ENCODE measurements around the gene TACC2.

TACC2 gene

DNA sequence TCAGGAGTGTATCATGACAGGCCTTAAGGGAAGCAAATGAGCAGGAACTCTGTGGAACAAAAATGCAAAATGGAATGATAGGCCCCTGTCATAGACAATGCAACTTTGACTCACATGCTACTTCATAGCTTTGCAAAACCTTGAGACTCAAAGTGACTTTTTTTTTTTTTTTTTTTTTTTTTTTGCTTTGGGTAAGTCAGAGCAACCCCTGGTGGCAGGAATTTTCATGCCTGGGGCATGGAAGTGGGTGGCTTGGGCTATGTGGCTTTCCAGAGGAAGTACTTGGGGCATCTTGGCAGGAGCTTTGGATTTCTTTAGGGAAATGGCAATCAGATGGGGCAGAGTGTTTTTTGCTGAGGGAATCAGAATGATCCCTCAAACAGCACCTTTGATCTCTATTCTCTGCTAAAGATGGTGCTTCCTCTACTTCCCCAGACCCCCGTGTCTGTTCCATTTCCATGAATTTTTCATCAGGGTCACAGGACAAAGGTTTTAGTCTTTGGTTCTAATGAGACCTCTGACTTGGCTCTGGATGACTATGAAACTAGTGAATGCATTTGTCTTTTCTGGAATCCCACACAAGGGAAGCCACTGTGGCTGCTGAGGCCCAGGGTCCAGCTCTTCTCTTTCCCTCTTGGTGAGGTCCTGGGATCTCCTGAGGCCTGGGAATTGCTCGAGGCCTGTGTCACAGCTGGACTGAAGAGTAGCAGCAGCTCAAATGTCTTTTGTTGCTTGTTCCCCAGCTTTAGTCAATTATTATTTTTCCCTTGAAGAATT is 62.8 kb downstream of the TACC2 start:
- TF ChIP-seq, protein P1, sequence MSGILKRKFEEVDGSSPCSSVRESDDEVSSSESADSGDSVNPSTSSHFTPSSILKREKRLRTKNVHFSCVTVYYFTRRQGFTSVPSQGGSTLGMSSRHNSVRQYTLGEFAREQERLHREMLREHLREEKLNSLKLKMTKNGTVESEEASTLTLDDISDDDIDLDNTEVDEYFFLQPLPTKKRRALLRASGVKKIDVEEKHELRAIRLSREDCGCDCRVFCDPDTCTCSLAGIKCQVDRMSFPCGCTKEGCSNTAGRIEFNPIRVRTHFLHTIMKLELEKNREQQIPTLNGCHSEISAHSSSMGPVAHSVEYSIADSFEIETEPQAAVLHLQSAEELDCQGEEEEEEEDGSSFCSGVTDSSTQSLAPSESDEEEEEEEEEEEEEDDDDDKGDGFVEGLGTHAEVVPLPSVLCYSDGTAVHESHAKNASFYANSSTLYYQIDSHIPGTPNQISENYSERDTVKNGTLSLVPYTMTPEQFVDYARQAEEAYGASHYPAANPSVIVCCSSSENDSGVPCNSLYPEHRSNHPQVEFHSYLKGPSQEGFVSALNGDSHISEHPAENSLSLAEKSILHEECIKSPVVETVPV (CRISPR knock-in tag; IDR thresholded peaks at IDR 0.05): no peak
- TF ChIP-seq ZNF8 (CRISPR knock-in tag; IDR thresholded peaks at IDR 0.05) (no peak), ZNF70 (CRISPR knock-in tag; IDR thresholded peaks at IDR 0.05) (no peak), BACH2 (CRISPR knock-in tag; IDR thresholded peaks at IDR 0.05; ENCODE audit: borderline replicate concordance) (no peak), ZC3H10 (CRISPR knock-in tag; IDR thresholded peaks at IDR 0.05) (no peak)
- ATAC-seq: peak; percentile 93

DNA sequence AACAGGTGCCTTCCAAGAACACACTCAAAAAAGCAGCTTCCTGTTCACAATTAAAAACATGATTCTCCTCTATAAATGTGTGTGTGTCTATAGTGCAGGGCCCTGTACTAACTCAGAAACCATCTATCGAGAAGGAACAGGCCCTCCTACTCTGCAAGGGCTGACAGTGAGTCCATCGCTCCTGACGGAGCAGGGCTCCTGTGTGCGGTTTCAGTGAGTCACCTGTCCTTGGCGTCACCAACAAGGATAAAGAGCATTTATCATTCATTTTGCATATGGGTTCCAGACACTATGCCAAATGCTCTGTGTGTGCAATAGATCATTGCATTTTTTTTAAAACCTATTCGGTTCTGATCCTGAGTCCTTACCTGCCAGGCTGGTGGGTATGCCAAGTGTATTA is 63.7 kb downstream of the TACC2 start:
- ATAC-seq: peak; percentile 30; the same call in 1 of the 3 replicates
- TF ChIP-seq, protein P2, sequence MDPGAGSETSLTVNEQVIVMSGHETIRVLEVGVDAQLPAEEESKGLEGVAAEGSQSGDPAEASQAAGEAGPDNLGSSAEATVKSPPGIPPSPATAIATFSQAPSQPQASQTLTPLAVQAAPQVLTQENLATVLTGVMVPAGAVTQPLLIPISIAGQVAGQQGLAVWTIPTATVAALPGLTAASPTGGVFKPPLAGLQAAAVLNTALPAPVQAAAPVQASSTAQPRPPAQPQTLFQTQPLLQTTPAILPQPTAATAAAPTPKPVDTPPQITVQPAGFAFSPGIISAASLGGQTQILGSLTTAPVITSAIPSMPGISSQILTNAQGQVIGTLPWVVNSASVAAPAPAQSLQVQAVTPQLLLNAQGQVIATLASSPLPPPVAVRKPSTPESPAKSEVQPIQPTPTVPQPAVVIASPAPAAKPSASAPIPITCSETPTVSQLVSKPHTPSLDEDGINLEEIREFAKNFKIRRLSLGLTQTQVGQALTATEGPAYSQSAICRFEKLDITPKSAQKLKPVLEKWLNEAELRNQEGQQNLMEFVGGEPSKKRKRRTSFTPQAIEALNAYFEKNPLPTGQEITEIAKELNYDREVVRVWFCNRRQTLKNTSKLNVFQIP (CRISPR knock-in tag; IDR thresholded peaks at IDR 0.05; ENCODE audit: borderline replicate concordance, low read depth): no peak
- TF ChIP-seq TOX (CRISPR knock-in tag; IDR thresholded peaks at IDR 0.05; ENCODE audit: borderline replicate concordance) (no peak), CSDC2 (CRISPR knock-in tag; IDR thresholded peaks at IDR 0.05) (no peak), ZC3H10 (CRISPR knock-in tag; IDR thresholded peaks at IDR 0.05) (no peak), TCF4 (CRISPR knock-in tag; IDR thresholded peaks at IDR 0.05; ENCODE audit: borderline replicate concordance) (no peak), ZNF8 (CRISPR knock-in tag; IDR thresholded peaks at IDR 0.05) (no peak), BACH2 (CRISPR knock-in tag; IDR thresholded peaks at IDR 0.05; ENCODE audit: borderline replicate concordance) (no peak), PPARA (CRISPR knock-in tag; IDR thresholded peaks at IDR 0.05; ENCODE audit: borderline replicate concordance) (no peak), ZFP30 (CRISPR knock-in tag; IDR thresholded peaks at IDR 0.05) (no peak)
- TF ChIP-seq, protein P3, sequence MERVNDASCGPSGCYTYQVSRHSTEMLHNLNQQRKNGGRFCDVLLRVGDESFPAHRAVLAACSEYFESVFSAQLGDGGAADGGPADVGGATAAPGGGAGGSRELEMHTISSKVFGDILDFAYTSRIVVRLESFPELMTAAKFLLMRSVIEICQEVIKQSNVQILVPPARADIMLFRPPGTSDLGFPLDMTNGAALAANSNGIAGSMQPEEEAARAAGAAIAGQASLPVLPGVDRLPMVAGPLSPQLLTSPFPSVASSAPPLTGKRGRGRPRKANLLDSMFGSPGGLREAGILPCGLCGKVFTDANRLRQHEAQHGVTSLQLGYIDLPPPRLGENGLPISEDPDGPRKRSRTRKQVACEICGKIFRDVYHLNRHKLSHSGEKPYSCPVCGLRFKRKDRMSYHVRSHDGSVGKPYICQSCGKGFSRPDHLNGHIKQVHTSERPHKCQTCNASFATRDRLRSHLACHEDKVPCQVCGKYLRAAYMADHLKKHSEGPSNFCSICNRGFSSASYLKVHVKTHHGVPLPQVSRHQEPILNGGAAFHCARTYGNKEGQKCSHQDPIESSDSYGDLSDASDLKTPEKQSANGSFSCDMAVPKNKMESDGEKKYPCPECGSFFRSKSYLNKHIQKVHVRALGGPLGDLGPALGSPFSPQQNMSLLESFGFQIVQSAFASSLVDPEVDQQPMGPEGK (CRISPR knock-in tag; IDR thresholded peaks at IDR 0.05; ENCODE audit: borderline replicate concordance): no peak
- TF ChIP-seq, protein P4, sequence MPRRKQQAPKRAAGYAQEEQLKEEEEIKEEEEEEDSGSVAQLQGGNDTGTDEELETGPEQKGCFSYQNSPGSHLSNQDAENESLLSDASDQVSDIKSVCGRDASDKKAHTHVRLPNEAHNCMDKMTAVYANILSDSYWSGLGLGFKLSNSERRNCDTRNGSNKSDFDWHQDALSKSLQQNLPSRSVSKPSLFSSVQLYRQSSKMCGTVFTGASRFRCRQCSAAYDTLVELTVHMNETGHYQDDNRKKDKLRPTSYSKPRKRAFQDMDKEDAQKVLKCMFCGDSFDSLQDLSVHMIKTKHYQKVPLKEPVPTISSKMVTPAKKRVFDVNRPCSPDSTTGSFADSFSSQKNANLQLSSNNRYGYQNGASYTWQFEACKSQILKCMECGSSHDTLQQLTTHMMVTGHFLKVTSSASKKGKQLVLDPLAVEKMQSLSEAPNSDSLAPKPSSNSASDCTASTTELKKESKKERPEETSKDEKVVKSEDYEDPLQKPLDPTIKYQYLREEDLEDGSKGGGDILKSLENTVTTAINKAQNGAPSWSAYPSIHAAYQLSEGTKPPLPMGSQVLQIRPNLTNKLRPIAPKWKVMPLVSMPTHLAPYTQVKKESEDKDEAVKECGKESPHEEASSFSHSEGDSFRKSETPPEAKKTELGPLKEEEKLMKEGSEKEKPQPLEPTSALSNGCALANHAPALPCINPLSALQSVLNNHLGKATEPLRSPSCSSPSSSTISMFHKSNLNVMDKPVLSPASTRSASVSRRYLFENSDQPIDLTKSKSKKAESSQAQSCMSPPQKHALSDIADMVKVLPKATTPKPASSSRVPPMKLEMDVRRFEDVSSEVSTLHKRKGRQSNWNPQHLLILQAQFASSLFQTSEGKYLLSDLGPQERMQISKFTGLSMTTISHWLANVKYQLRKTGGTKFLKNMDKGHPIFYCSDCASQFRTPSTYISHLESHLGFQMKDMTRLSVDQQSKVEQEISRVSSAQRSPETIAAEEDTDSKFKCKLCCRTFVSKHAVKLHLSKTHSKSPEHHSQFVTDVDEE (CRISPR knock-in tag; IDR thresholded peaks at IDR 0.05): no peak

DNA sequence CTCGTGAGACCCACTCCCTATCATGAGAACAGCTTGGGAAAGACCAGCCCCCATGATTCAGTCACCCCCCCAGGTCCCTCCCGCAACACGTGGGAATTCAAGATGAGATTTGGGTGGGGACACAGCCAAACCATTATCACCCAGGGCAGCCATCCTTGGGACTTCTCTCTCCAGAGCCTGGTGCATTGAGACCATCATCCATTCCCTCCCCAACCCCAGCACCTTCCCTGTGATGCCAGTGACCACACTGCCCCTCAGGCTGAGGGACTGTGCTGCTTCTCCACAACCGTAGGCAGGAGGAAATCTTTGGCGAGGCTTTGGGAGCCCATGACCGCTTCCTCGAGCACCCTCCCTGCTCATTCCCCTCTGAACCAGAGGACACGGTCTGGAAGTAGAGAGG is 64.4 kb downstream of the TACC2 start:
- ATAC-seq: no peak
- TF ChIP-seq ISL1 (CRISPR knock-in tag; IDR thresholded peaks at IDR 0.05) (no peak), OSR1 (CRISPR knock-in tag; IDR thresholded peaks at IDR 0.05) (no peak), ZFP3 (CRISPR knock-in tag; IDR thresholded peaks at IDR 0.05) (no peak), ZNF70 (CRISPR knock-in tag; IDR thresholded peaks at IDR 0.05) (no peak), GLIS3 (CRISPR knock-in tag; IDR thresholded peaks at IDR 0.05) (no peak), ZFP30 (CRISPR knock-in tag; IDR thresholded peaks at IDR 0.05) (no peak), PPARA (CRISPR knock-in tag; IDR thresholded peaks at IDR 0.05; ENCODE audit: borderline replicate concordance) (no peak), SNAI2 (CRISPR knock-in tag; IDR thresholded peaks at IDR 0.05) (no peak), RARB (CRISPR knock-in tag; IDR thresholded peaks at IDR 0.05) (no peak), BACH2 (CRISPR knock-in tag; IDR thresholded peaks at IDR 0.05; ENCODE audit: borderline replicate concordance) (no peak), ZC3H10 (CRISPR knock-in tag; IDR thresholded peaks at IDR 0.05) (no peak), ESRRG (CRISPR knock-in tag; IDR thresholded peaks at IDR 0.05) (no peak)
- TF ChIP-seq, protein P3 (CRISPR knock-in tag; IDR thresholded peaks at IDR 0.05; ENCODE audit: borderline replicate concordance): no peak
- TF ChIP-seq, protein P4 (CRISPR knock-in tag; IDR thresholded peaks at IDR 0.05): no peak
- TF ChIP-seq, protein P1 (CRISPR knock-in tag; IDR thresholded peaks at IDR 0.05): no peak

Data from SK-N-SH treated with all-trans-retinoic acid at 6 μM for 48 hours (cell line).